CD14-positive monocyte (primary cell): Measurements from ENCODE around the gene PDE6C. TPM values are rescaled to one million over a fixed set of nuclear protein-coding genes. Genes with fewer than 3 reads are reported as not detected.

ENCODE experiments used
- DNase-seq, 3 donors: peaks; one replicate each; pipeline ENCODE4 v3.0.0-alpha.2; 2011 to 2022
- H2AFZ ChIP-seq: 2 replicates; pipeline ENCODE4 v1.6.0; 2012; ENCODE audit warnings: mild to moderate bottlenecking, low read depth, low read length, inconsistent platforms; ENCODE audit not compliant: insufficient read depth, poor library complexity, severe bottlenecking
- H3K27ac ChIP-seq, 2 donors: 1 replicate in 1 of 2; 2 replicates in 1 of 2; pipeline ENCODE4 v1.5.1; 2012 to 2013; ENCODE audit warnings: low read length in 2 of 2, control low read depth in 1 of 2, inconsistent platforms in 1 of 2, low read depth in 1 of 2, mild to moderate bottlenecking in 1 of 2
- H3K27me3 ChIP-seq, 2 donors: one replicate each; pipeline versions ENCODE4 v1.6.0 to v1.6.1; 2011 to 2013; ENCODE audit warnings: low read length in 2 of 2; ENCODE audit not compliant: control insufficient read depth in 2 of 2, insufficient read depth in 2 of 2
- H3K36me3 ChIP-seq, 2 donors: replicated peaks in 1 of 2; 1 replicate in 1 of 2; 2 replicates in 1 of 2; pipeline versions ENCODE4 v1.5.1 to v1.6.1; 2012 to 2013; ENCODE audit warnings: low read length in 2 of 2, control low read depth in 1 of 2, inconsistent platforms in 1 of 2, mild to moderate bottlenecking in 1 of 2; ENCODE audit not compliant: insufficient read depth in 2 of 2, control insufficient read depth in 1 of 2
- H3K4me1 ChIP-seq, 2 donors: 1 replicate in 1 of 2; 2 replicates in 1 of 2; pipeline versions ENCODE4 v1.5.1 to v1.6.1; 2012 to 2013; ENCODE audit warnings: low read length in 2 of 2, control low read depth in 1 of 2, inconsistent platforms in 1 of 2, mild to moderate bottlenecking in 1 of 2, moderate library complexity in 1 of 2; ENCODE audit not compliant: insufficient read depth in 2 of 2, control insufficient read depth in 1 of 2
- H3K4me2 ChIP-seq: replicated peaks from 2 replicates; pipeline ENCODE3; 2012; ENCODE audit warnings: low read length, moderate library complexity, mild to moderate bottlenecking; ENCODE audit not compliant: poor library complexity, severe bottlenecking; ENCODE audit errors: extremely low read depth
- H3K4me3 ChIP-seq, 3 experiments: fragments of 200-600 bp in 1 of 3; sonication (generic) in 1 of 3; replicated peaks in 1 of 3; 1 replicate in 2 of 3; 2 replicates in 1 of 3; pipeline ENCODE4 v1.5.1; 2011 to 2013; ENCODE audit warnings: low read length in 3 of 3, mild to moderate bottlenecking in 3 of 3, control low read depth in 2 of 3, low read depth in 2 of 3, inconsistent platforms in 1 of 3, moderate library complexity in 1 of 3
- H3K79me2 ChIP-seq: 2 replicates; pipeline ENCODE4 v1.6.0; 2012; ENCODE audit warnings: mild to moderate bottlenecking, control low read depth, inconsistent platforms, low read length, moderate library complexity; ENCODE audit not compliant: insufficient read depth
- H3K9ac ChIP-seq: 2 replicates; pipeline ENCODE4 v1.6.0; 2017; ENCODE audit warnings: low read length, mild to moderate bottlenecking; ENCODE audit not compliant: insufficient read depth, poor library complexity, severe bottlenecking
- H3K9me3 ChIP-seq, 2 donors: replicated peaks in 1 of 2; 1 replicate in 1 of 2; 2 replicates in 1 of 2; pipeline versions ENCODE4 v1.5.1 to v1.6.1; 2012 to 2013; ENCODE audit warnings: low read length in 2 of 2, control low read depth in 1 of 2; ENCODE audit not compliant: control insufficient read depth in 1 of 2, insufficient read depth in 1 of 2
- H4K20me1 ChIP-seq: 2 replicates; pipeline ENCODE4 v1.6.0; 2012; ENCODE audit warnings: mild to moderate bottlenecking, low read length, control low read depth, moderate library complexity; ENCODE audit not compliant: insufficient read depth
- H3K27ac Mint-ChIP-seq, 7 donors: one replicate each; pipeline ENCODE4 v1.8.0; 2020; ENCODE audit warnings: mild to moderate bottlenecking in 7 of 7, mixed read lengths in 7 of 7, moderate library complexity in 6 of 7, inconsistent platforms in 2 of 7
- H3K27me3 Mint-ChIP-seq, 3 donors: one replicate each; pipeline ENCODE4 v1.8.0; 2021 to 2022; ENCODE audit warnings: low read depth in 3 of 3, mild to moderate bottlenecking in 3 of 3, mixed read lengths in 3 of 3, moderate library complexity in 3 of 3, inconsistent platforms in 1 of 3
- H3K36me3 Mint-ChIP-seq, 2 donors: one replicate each; pipeline ENCODE4 v1.8.0; 2020; ENCODE audit warnings: mixed read lengths in 2 of 2, inconsistent platforms in 1 of 2, mild to moderate bottlenecking in 1 of 2
- H3K4me1 Mint-ChIP-seq: one replicate; pipeline ENCODE4 v1.8.0; 2020; ENCODE audit warnings: mild to moderate bottlenecking, mixed read lengths
- H3K4me3 Mint-ChIP-seq, 2 donors: one replicate each; pipeline ENCODE4 v1.8.0; 2020; ENCODE audit warnings: mild to moderate bottlenecking in 2 of 2, mixed read lengths in 2 of 2, moderate library complexity in 1 of 2
- H3K9me3 Mint-ChIP-seq, 7 donors: one replicate each; pipeline ENCODE4 v1.8.0; 2020 to 2022; ENCODE audit warnings: mixed read lengths in 7 of 7, mild to moderate bottlenecking in 6 of 7, moderate library complexity in 6 of 7, inconsistent platforms in 2 of 7
- WGBS: methylation state at CpG from one replicate; pipeline ENCODE4 v1.1.5; 2013; ENCODE audit warnings: missing lambda C conversion rate; ENCODE audit not compliant: insufficient coverage; 5-methylcytosine and 5-hydroxymethylcytosine counted together
- intact Hi-C, 2 donors: fragments of 100-400 bp; cut with micrococcal nuclease; formaldehyde crosslinking; loops; one replicate each; pipeline versions ENCODE4 v1.15.0 to v1.15.1; 2023
- polyA plus RNA-seq, 3 donors: library from polyadenylated mRNA; depleted of rRNA in 1 of 3; unstranded in 2 of 3; stranded (reverse) in 1 of 3; fragments of 300-500 nt in 2 of 3; fragments of >200 nt in 1 of 3; fragmentation: Illumina TruSeq in 2 of 3; gene quantifications; 1 replicate in 2 of 3; 2 replicates in 1 of 3; pipeline ENCODE4 v1.2.3, GENCODE V29; 2012 to 2021
- TF ChIP-seq, protein P1 (sequence below): fragments of 200-600 bp; IDR thresholded peaks from one replicate; pipeline ENCODE4 v1.8.0; 2022; ENCODE audit warnings: antibody characterized with exemption, mild to moderate bottlenecking

The PDE6C gene
- polyA plus RNA-seq, 3 donors: not detected

DNA sequence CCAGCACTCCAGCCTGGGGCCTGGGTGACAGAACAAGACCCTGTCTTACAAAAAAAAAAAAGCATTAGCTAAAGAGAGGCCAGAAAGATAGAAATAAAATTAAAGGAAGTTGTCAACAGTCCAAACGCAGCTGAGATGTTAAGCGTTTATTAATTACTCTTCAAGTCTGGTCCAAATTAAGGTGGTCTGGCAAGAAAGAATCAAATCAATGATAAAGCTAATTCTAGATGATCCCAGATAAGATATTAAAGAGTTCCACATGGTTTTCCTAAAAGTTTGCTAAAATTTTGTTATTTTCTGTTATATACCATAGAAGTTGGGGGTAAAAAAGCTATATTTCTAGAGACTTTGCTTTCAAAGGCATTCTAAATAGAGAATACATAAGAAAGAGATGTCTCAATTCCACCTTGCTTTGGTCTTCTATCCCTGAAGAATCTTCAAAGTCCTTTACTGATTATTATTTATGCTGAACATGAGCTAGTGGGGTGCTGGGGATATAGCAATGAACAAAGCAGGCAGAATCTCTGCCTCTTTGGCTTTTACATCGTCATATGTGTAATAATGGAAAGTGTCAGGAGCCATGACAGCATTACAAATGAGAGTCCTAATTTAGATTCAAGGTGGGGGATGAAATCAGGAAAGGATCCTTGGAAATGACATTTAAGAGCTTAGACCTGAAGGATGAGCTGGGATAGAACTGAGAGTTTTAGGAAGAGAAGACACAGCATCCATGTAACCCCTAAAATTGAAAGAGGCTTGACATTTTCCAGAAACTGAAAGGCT lies 66.7 kb downstream of the PDE6C start:
- Histone ChIP-seq H3K36me3 (peaks cover 53 to 88% of the 10 kb centered on the region in 2 donors), H3K4me1 (no peaks in the 10 kb centered on the region), H3K4me2 (no peak overlapping the region), H4K20me1 (no peaks in the 10 kb centered on the region), H3K9ac (no peak overlapping the region), H3K4me3 (no peak overlapping the region), H3K9me3 (no peaks in the 10 kb centered on the region), H2AFZ (no peak overlapping the region), H3K27me3 (no peaks in the 10 kb centered on the region), H3K27ac (no peak overlapping the region), H3K79me2 (no peaks in the 10 kb centered on the region)
- Mint-ChIP-seq H3K4me1 (no peaks in the 10 kb centered on the region), H3K27ac (no peak overlapping the region), H3K4me3 (no peak overlapping the region), H3K9me3 (no peaks in the 10 kb centered on the region), H3K36me3 (peaks cover 16 to 24% of the 10 kb centered on the region in 2 donors), H3K27me3 (peaks cover 0 to 2% (median 0%) of the 10 kb centered on the region in 3 donors)
- no peak for DNase-seq
- TF ChIP-seq, protein P1, sequence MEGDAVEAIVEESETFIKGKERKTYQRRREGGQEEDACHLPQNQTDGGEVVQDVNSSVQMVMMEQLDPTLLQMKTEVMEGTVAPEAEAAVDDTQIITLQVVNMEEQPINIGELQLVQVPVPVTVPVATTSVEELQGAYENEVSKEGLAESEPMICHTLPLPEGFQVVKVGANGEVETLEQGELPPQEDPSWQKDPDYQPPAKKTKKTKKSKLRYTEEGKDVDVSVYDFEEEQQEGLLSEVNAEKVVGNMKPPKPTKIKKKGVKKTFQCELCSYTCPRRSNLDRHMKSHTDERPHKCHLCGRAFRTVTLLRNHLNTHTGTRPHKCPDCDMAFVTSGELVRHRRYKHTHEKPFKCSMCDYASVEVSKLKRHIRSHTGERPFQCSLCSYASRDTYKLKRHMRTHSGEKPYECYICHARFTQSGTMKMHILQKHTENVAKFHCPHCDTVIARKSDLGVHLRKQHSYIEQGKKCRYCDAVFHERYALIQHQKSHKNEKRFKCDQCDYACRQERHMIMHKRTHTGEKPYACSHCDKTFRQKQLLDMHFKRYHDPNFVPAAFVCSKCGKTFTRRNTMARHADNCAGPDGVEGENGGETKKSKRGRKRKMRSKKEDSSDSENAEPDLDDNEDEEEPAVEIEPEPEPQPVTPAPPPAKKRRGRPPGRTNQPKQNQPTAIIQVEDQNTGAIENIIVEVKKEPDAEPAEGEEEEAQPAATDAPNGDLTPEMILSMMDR: no peak
- WGBS: 100% methylated on average over 1 of the region's 3 CpGs
- intact Hi-C loops: loop anchor here (5.0 to 10.0 kb wide), 2 partner anchors 127 to 304 kb away; no protein-coding TSS in a partner anchor

DNA sequence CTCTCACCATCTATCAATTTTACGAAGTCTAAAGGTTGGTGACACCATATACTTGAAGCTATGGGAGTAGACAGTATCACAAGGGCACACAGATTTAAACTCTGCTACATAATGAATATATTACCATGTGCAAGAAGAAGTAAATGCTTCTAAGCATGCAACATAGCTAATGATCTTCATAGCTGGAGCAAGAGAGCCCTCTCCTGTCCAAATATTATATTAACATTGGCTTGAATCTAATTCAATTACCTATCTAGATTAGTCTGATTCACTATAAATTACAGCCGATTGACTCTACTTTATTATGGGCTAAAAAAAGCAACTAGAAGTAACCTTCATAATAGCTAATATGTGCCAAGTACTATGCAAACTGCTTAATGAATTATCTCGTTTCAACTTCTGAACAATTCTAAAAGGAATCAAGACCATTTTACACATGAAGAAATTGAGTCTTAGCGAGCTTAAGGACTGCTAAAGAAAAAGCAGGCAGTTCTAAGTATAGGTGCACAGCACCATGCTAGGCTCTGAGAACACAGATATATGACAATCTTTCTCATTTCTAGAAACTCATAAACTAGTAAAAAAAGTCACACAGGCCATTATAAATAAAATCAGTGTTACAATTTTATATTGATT lies 68.2 kb downstream of the PDE6C start:
- Mint-ChIP-seq H3K4me1 (no peaks in the 10 kb centered on the region), H3K4me3 (no peak overlapping the region), H3K36me3 (peaks cover 13 to 19% of the 10 kb centered on the region in 2 donors), H3K27ac (no peak overlapping the region), H3K27me3 (peaks cover 0 to 2% (median 0%) of the 10 kb centered on the region in 3 donors), H3K9me3 (no peaks in the 10 kb centered on the region)
- H3K4me1 ChIP-seq: no peaks in the 10 kb centered on the region
- intact Hi-C loops: loop anchor here in 1 of 2 donors (2.0 kb wide), 1 partner anchor 126 kb away; no protein-coding TSS in a partner anchor
- no peaks in the 10 kb centered on the region for H3K79me2 ChIP-seq
- DNase-seq: peak; percentile 27 to 68 (median 44)
- no peak overlapping the region for H3K4me2 ChIP-seq
- no peaks in the 10 kb centered on the region for H4K20me1 ChIP-seq
- H3K9ac ChIP-seq: no peak overlapping the region
- no CpG with 5 or more reads among the region's 4 CpGs for WGBS
- TF ChIP-seq, protein P1: peak; percentile 79
- no peak overlapping the region for H3K27ac ChIP-seq
- H3K9me3 ChIP-seq: no peaks in the 10 kb centered on the region
- no peak overlapping the region for H3K4me3 ChIP-seq
- no peaks in the 10 kb centered on the region for H3K27me3 ChIP-seq
- H3K36me3 ChIP-seq: peaks cover 52 to 88% of the 10 kb centered on the region in 2 donors
- no peak overlapping the region for H2AFZ ChIP-seq
